Erythroblast (primary cell): Measurements from ENCODE around the gene NEURL1B.

Experiments
- GATA1 ChIP-seq: IDR thresholded peaks from 2 replicates; pipeline ENCODE4 v1.6.1; 2011; ENCODE audit warnings: low read depth, mild to moderate bottlenecking, control low read depth, low read length, moderate library complexity
- POLR2A ChIP-seq: IDR thresholded peaks from 2 replicates; pipeline ENCODE4 v1.6.1; 2011; ENCODE audit warnings: mild to moderate bottlenecking, low read length

GRCh38 chr5:172715421-172715780 is 74.3 kb downstream of the NEURL1B start:
- no peak for TF ChIP-seq POLR2A
- no peak for TF ChIP-seq GATA1
